ENCODE data around the gene KLF8. TPM values are rescaled to one million over a fixed set of nuclear protein-coding genes. Genes with fewer than 3 reads are reported as not detected.

Gene KLF8
- total RNA-seq, 1 donor: 1.8 TPM

- TF ChIP-seq CTCF (IDR thresholded peaks at IDR 0.05; ENCODE audit: insufficient read depth, low read length): no peak
- no peak for DNase-seq (ENCODE audit: low read depth)
Measured at GRCh38 chrX:56318076-56318475, 85.9 kb downstream of the KLF8 start.

GRCh38 chrX:56319165-56319564 lies 87.0 kb downstream of the KLF8 start:
- TF ChIP-seq CTCF (IDR thresholded peaks at IDR 0.05; ENCODE audit: insufficient read depth, low read length): no peak
- no peak overlapping the region for H3K4me3 ChIP-seq (ENCODE audit: low read depth, low read length)
- DNase-seq (ENCODE audit: low read depth): no peak

More at GRCh38 chrX:56318076-56318475, 85.9 kb downstream of the KLF8 start:
- H3K4me3 ChIP-seq (ENCODE audit: low read depth, low read length): no peak overlapping the region

Data from fibroblast of the aortic adventitia (primary cell).